Measurements from ENCODE around the gene GREB1L. TPM values are rescaled to one million over a fixed set of nuclear protein-coding genes. Genes with fewer than 3 reads are reported as not detected.

The GREB1L gene
- total and polyA plus RNA-seq, 2 of the 13 experiments (the other 11 are each of a cell fraction or from before 2014, with no cell fraction given): 0.17 to 0.66 TPM

GRCh38 chr18:21262979-21263378 is 20.9 kb downstream of the GREB1L start:
- H3K4me1 ChIP-seq (ENCODE audit: insufficient read depth, low read length): peaks cover 58% of the 10 kb centered on the region
- TF ChIP-seq MAFK (conservative IDR thresholded peaks at IDR 0.05 in 1 of 2, IDR thresholded peaks at IDR 0.05 in 1 of 2; ENCODE audit: low read length in 2 of 2) (peak; percentile 98 to 99), SOX13 (IDR thresholded peaks at IDR 0.05) (no peak), SOX13 (CRISPR knock-in tag; conservative IDR thresholded peaks at IDR 0.05 in 1 of 2, IDR thresholded peaks at IDR 0.05 in 1 of 2) (peak in 1 of 2 experiments; percentile 25; a peak in 1 of 4 replicates), MAFF (IDR thresholded peaks at IDR 0.05; ENCODE audit: low read depth, low read length) (peak; percentile 99)
- TF ChIP-seq, protein P1, sequence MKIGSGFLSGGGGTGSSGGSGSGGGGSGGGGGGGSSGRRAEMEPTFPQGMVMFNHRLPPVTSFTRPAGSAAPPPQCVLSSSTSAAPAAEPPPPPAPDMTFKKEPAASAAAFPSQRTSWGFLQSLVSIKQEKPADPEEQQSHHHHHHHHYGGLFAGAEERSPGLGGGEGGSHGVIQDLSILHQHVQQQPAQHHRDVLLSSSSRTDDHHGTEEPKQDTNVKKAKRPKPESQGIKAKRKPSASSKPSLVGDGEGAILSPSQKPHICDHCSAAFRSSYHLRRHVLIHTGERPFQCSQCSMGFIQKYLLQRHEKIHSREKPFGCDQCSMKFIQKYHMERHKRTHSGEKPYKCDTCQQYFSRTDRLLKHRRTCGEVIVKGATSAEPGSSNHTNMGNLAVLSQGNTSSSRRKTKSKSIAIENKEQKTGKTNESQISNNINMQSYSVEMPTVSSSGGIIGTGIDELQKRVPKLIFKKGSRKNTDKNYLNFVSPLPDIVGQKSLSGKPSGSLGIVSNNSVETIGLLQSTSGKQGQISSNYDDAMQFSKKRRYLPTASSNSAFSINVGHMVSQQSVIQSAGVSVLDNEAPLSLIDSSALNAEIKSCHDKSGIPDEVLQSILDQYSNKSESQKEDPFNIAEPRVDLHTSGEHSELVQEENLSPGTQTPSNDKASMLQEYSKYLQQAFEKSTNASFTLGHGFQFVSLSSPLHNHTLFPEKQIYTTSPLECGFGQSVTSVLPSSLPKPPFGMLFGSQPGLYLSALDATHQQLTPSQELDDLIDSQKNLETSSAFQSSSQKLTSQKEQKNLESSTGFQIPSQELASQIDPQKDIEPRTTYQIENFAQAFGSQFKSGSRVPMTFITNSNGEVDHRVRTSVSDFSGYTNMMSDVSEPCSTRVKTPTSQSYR (CRISPR knock-in tag; IDR thresholded peaks at IDR 0.05; ENCODE audit: borderline replicate concordance): no peak
- in situ Hi-C loops (cut with HindIII; ENCODE audit: extremely low pct_ligation_motif_present, low pct_unique_long_range_greater_than_20kb) (loop anchor here (25.0 kb wide), 1 partner anchor 101 kb away; no protein-coding TSS in a partner anchor), intact Hi-C loops (cut with micrococcal nuclease; ENCODE audit: unreplicated experiment) (no loop called here)
- H3K27ac ChIP-seq (ENCODE audit: extremely low read length, insufficient read depth, low read length): no peak overlapping the region
- DNase-seq (ENCODE audit: low spot score) (no peak), FAIRE-seq (no peak), ATAC-seq (no peak)
- H3K79me2 ChIP-seq (ENCODE audit: insufficient read depth, low read length): no peaks in the 10 kb centered on the region
- ChIA-PET CTCF (ENCODE audit: low intra/inter-chr PET ratio, low total read pairs) (no interaction called here), POLR2A (no interaction called here)
- H3K4me3 ChIP-seq (replicated peaks in 1 of 3; ENCODE audit: insufficient read depth in 1 of 3, low read depth in 2 of 3, low read length in 3 of 3): no peak overlapping the region
- H4K20me1 ChIP-seq (ENCODE audit: insufficient read depth, low read length): no peaks in the 10 kb centered on the region
- H3K36me3 ChIP-seq (replicated peaks in 1 of 2; ENCODE audit: control insufficient read depth in 1 of 2, insufficient read depth in 2 of 2, low read length in 2 of 2): no peaks in the 10 kb centered on the region
- no peaks in the 10 kb centered on the region for H3K9me3 ChIP-seq (ENCODE audit: low read length)
- H3K9ac ChIP-seq (ENCODE audit: insufficient read depth, low read depth, low read length): no peak overlapping the region
- no peaks in the 10 kb centered on the region for H3K27me3 ChIP-seq (ENCODE audit: control insufficient read depth in 1 of 2, insufficient read depth in 2 of 2, low read length in 2 of 2)
- no TSS peak for BruUV-seq (replicated peaks)
- no peak overlapping the region for H3K4me2 ChIP-seq (ENCODE audit: low read depth, low read length)
- H2AFZ ChIP-seq (ENCODE audit: low read length): no peak overlapping the region
- WGBS (ENCODE audit: low lambda C conversion rate): 64% methylated on average over 2 of the region's 2 CpGs

Data from HepG2 (cell line).